Measurements from ENCODE around the gene CUL2. TPM values are rescaled to one million over a fixed set of nuclear protein-coding genes. Genes with fewer than 3 reads are reported as not detected.

Gene CUL2
- total and polyA plus RNA-seq, 9 donors = 10.5 to 33.0 (median 23.6) TPM

GRCh38 chr10:34964166-34964800, 125.9 kb downstream of the CUL2 start:
- Histone ChIP-seq H3K36me3 (no peaks in the 10 kb centered on the region), H3K27me3 (no peaks in the 10 kb centered on the region), H3K27ac (no peak overlapping the region), H3K4me1 (ENCODE audit: insufficient read depth) (peaks cover 5% of the 10 kb centered on the region), H3K9me3 (no peaks in the 10 kb centered on the region), H3K4me3 (no peak overlapping the region)
- TF ChIP-seq CTCF (IDR thresholded peaks at IDR 0.05) (no peak), EP300 (IDR thresholded peaks at IDR 0.05) (no peak), POLR2A (IDR thresholded peaks at IDR 0.05) (no peak)
- WGBS, 3 donors = 96% methylated on average over 13 of the region's 13 CpGs
- no peak for DNase-seq
- intact Hi-C loops (cut with DNase I) = no loop called here

GRCh38 chr10:34962866-34963265, 127.3 kb downstream of the CUL2 start:
- WGBS, 3 donors = 78 to 81% (median 79%) methylated on average over 2 of the region's 2 CpGs
- Histone ChIP-seq H3K4me1 (ENCODE audit: insufficient read depth) (peaks cover 5% of the 10 kb centered on the region), H3K9me3 (no peaks in the 10 kb centered on the region), H3K36me3 (no peaks in the 10 kb centered on the region), H3K4me3 (no peak overlapping the region), H3K27ac (no peak overlapping the region), H3K27me3 (no peaks in the 10 kb centered on the region)
- intact Hi-C loops (cut with DNase I) = no loop called here
- no peak for DNase-seq
- no peak for TF ChIP-seq CTCF (IDR thresholded peaks at IDR 0.05)
- TF ChIP-seq EP300 (IDR thresholded peaks at IDR 0.05) = no peak
- no peak for TF ChIP-seq POLR2A (IDR thresholded peaks at IDR 0.05)

DNA sequence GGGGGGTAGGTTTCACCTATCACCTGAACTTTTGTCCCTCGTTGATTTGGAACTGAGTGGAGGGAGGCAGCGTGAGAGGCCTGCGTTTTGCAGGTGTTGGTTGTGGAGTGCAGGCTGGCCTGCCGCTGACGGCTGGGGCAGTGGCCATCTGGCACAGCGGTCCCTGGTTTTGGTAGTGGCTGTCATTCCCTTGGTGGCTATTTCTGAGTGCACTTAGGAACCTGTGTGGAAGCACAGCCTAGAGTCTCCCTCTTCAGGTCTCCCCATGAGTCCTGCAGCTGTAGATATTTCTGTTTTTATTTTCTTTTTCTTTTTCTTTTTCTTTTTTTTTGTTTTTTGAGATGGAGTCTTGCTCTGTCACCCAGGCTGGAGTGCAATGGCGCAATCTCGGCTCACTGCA, 129.2 kb downstream of the CUL2 start:
- no peaks in the 10 kb centered on the region for H3K36me3 ChIP-seq
- 81 to 90% (median 83%) methylated on average over 8 of the region's 8 CpGs for WGBS, 3 donors

DNA sequence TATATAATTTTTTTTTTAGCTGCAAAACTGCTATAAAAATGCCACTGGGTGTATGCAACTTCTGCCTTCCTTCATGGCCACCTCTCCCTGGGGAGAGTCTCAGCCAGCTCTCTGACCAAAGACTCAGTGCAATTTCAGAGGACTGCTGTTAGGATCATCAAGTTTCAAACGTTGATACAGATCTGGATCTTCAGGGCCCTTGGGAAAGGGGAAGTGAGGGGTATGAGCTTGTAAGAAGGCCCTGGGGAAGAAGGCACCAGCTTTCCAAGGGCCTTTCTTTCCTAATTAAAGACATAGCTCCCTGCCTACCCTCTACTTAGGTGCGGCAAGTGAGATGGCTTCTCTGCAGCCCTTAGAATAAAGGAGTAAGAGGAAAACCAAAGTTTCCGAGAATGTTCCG, 130.4 kb downstream of the CUL2 start:
- WGBS, 3 donors = 70 to 74% (median 73%) methylated on average over 4 of the region's 4 CpGs
- Histone ChIP-seq H3K9me3 (no peaks in the 10 kb centered on the region), H3K4me1 (ENCODE audit: insufficient read depth) (no peaks in the 10 kb centered on the region), H3K27me3 (no peaks in the 10 kb centered on the region), H3K27ac (no peak overlapping the region), H3K36me3 (no peaks in the 10 kb centered on the region), H3K4me3 (no peak overlapping the region)
- intact Hi-C loops (cut with DNase I) = no loop called here
- no peak for DNase-seq
- TF ChIP-seq CTCF (IDR thresholded peaks at IDR 0.05) (no peak), POLR2A (IDR thresholded peaks at IDR 0.05) (no peak), EP300 (IDR thresholded peaks at IDR 0.05) (no peak)

More for the DNA sequence above, 129.2 kb downstream of the CUL2 start:
- Histone ChIP-seq H3K4me1 (ENCODE audit: insufficient read depth) (no peaks in the 10 kb centered on the region), H3K27me3 (no peaks in the 10 kb centered on the region), H3K27ac (no peak overlapping the region), H3K4me3 (no peak overlapping the region), H3K9me3 (no peaks in the 10 kb centered on the region)
- no peak for DNase-seq
- intact Hi-C loops (cut with DNase I) = no loop called here
- TF ChIP-seq POLR2A (IDR thresholded peaks at IDR 0.05) = no peak
- no peak for TF ChIP-seq CTCF (IDR thresholded peaks at IDR 0.05)
- TF ChIP-seq EP300 (IDR thresholded peaks at IDR 0.05) = no peak
